Measurements from ENCODE around the gene PACS1. TPM values are rescaled to one million over a fixed set of nuclear protein-coding genes. Genes with fewer than 3 reads are reported as not detected.

Gene PACS1
- total RNA-seq, 2 experiments from 2014 or later, result 179 to 183 TPM

- H3K9me3 ChIP-seq (ENCODE audit: control insufficient read depth in 1 of 2, insufficient read depth in 1 of 2, low read length in 2 of 2), result no peaks in the 10 kb centered on the region
- Mint-ChIP-seq H3K36me3 (ENCODE audit: low read depth) (peaks cover 50% of the 10 kb centered on the region), H3K4me1 (ENCODE audit: low read depth) (peaks cover 30% of the 10 kb centered on the region), H3K27ac (no peak overlapping the region), H3K27me3 (no peaks in the 10 kb centered on the region), H3K4me3 (peak overlapping the region; percentile 62), H3K9me3 (no peaks in the 10 kb centered on the region)
- H3K27ac ChIP-seq (ENCODE audit: low read depth in 1 of 2, low read length in 2 of 2), result no peak overlapping the region
- H3K27me3 ChIP-seq (ENCODE audit: control insufficient read depth in 1 of 2, insufficient read depth in 2 of 2, low read length in 2 of 2), result no peaks in the 10 kb centered on the region
- TF ChIP-seq CTCF (IDR thresholded peaks at IDR 0.05), result no peak
- H3K4me3 ChIP-seq (ENCODE audit: low read length), result no peak overlapping the region
- POLR2A ChIA-PET, result no interaction called here
- H3K36me3 ChIP-seq (ENCODE audit: insufficient read depth, low read length), result peaks cover 47% of the 10 kb centered on the region
- intact Hi-C loops (cut with DNase I, micrococcal nuclease), result loop anchor here in 1 of 2 experiments (5.0 to 10.0 kb wide), 2 partner anchors 213 to 550 kb away; partner anchors contain the start of genes KAT5 and SF3B2
- peaks cover 28% of the 10 kb centered on the region for H3K4me1 ChIP-seq (ENCODE audit: insufficient read depth, low read length)
- CTCF ChIA-PET, result interaction anchor here (0.7 to 5.6 kb wide), 3 partner anchors 17 to 43 kb away, joined by 3 to 36 read pairs (median 4); no protein-coding TSS in a partner anchor
- ATAC-seq (ENCODE audit: poor library complexity), result no peak
- DNase-seq, result peak in 4 of 14 experiments; percentile 31 to 69 (median 52)
Observed at GRCh38 chr11:66264914-66265313, 194.8 kb downstream of the PACS1 start.

GRCh38 chr11:66265531-66266377 lies 195.7 kb downstream of the PACS1 start:
- Histone ChIP-seq H3K4me3 (ENCODE audit: low read length) (no peak overlapping the region), H3K27me3 (ENCODE audit: control insufficient read depth in 1 of 2, insufficient read depth in 2 of 2, low read length in 2 of 2) (no peaks in the 10 kb centered on the region), H3K4me1 (ENCODE audit: insufficient read depth, low read length) (peaks cover 37% of the 10 kb centered on the region), H3K36me3 (ENCODE audit: insufficient read depth, low read length) (peaks cover 46% of the 10 kb centered on the region), H3K9me3 (ENCODE audit: control insufficient read depth in 1 of 2, insufficient read depth in 1 of 2, low read length in 2 of 2) (no peaks in the 10 kb centered on the region), H3K27ac (ENCODE audit: low read depth in 1 of 2, low read length in 2 of 2) (no peak overlapping the region)
- no peak for TF ChIP-seq CTCF (IDR thresholded peaks at IDR 0.05)
- H3K27ac Mint-ChIP-seq, result no peak overlapping the region
- DNase-seq (peak in 1 of 14 experiments; percentile 50), ATAC-seq (ENCODE audit: poor library complexity) (no peak)
- H3K36me3 Mint-ChIP-seq (ENCODE audit: low read depth), result peaks cover 50% of the 10 kb centered on the region
- intact Hi-C loops (cut with DNase I, micrococcal nuclease), result loop anchor here in 1 of 2 experiments (5.0 to 10.0 kb wide), 2 partner anchors 213 to 551 kb away; partner anchors contain the start of genes KAT5 and SF3B2
- H3K4me1 Mint-ChIP-seq (ENCODE audit: low read depth), result peaks cover 38% of the 10 kb centered on the region
- no peaks in the 10 kb centered on the region for H3K27me3 Mint-ChIP-seq
- no peaks in the 10 kb centered on the region for H3K9me3 Mint-ChIP-seq
- H3K4me3 Mint-ChIP-seq, result no peak overlapping the region
- ChIA-PET CTCF (interaction anchor here (0.7 to 5.6 kb wide), 3 partner anchors 16 to 44 kb away, joined by 3 to 36 read pairs (median 4); no protein-coding TSS in a partner anchor), POLR2A (no interaction called here)

GRCh38 chr11:66266378-66267038 lies 196.4 kb downstream of the PACS1 start:
- POLR2A ChIA-PET, result interaction anchor here (0.8 kb wide), 1 partner anchor 60 kb away, joined by 3 read pairs; no protein-coding TSS in a partner anchor
- no peak for TF ChIP-seq CTCF (IDR thresholded peaks at IDR 0.05)
- CTCF ChIA-PET, result interaction anchor here (5.6 kb wide), 1 partner anchor 15 kb away, joined by 36 read pairs; no protein-coding TSS in a partner anchor
- H3K27me3 ChIP-seq (ENCODE audit: control insufficient read depth in 1 of 2, insufficient read depth in 2 of 2, low read length in 2 of 2), result no peaks in the 10 kb centered on the region
- peaks cover 44% of the 10 kb centered on the region for H3K36me3 ChIP-seq (ENCODE audit: insufficient read depth, low read length)
- peaks cover 41% of the 10 kb centered on the region for H3K4me1 ChIP-seq (ENCODE audit: insufficient read depth, low read length)
- H3K27ac ChIP-seq (ENCODE audit: low read depth in 1 of 2, low read length in 2 of 2), result peak overlapping the region in 1 of 2 donors; percentile 55
- peaks cover 51% of the 10 kb centered on the region for H3K36me3 Mint-ChIP-seq (ENCODE audit: low read depth)
- H3K27ac Mint-ChIP-seq, result peak overlapping the region; percentile 100
- peak overlapping the region; percentile 96 for H3K4me3 Mint-ChIP-seq
- H3K9me3 Mint-ChIP-seq, result no peaks in the 10 kb centered on the region
- no peaks in the 10 kb centered on the region for H3K9me3 ChIP-seq (ENCODE audit: control insufficient read depth in 1 of 2, insufficient read depth in 1 of 2, low read length in 2 of 2)
- no peak overlapping the region for H3K4me3 ChIP-seq (ENCODE audit: low read length)
- ATAC-seq (ENCODE audit: poor library complexity) (no peak), DNase-seq (peak in 1 of 14 experiments; percentile 51)
- intact Hi-C loops (cut with DNase I, micrococcal nuclease), result loop anchor here in 1 of 2 experiments (5.0 to 10.0 kb wide), 2 partner anchors 214 to 552 kb away; partner anchors contain the start of genes KAT5 and SF3B2
- no peaks in the 10 kb centered on the region for H3K27me3 Mint-ChIP-seq
- H3K4me1 Mint-ChIP-seq (ENCODE audit: low read depth), result peaks cover 41% of the 10 kb centered on the region

Measured in CD4-positive, alpha-beta T cell (primary cell).